Osteoblast (primary cell): ENCODE results near the gene NPR3. TPM values are rescaled to one million over a fixed set of nuclear protein-coding genes. Genes with fewer than 3 reads are reported as not detected.

Experiments
- DNase-seq: peaks from one replicate; pipeline ENCODE4 v3.0.0; 2011; ENCODE audit warnings: low spot score, mixed read lengths; ENCODE audit not compliant: insufficient read length; ENCODE audit errors: missing footprints
- H2AFZ ChIP-seq: 2 replicates; pipeline ENCODE4 v1.6.0; 2011; ENCODE audit warnings: mild to moderate bottlenecking, low read length
- H3K27ac ChIP-seq: 2 replicates; pipeline ENCODE4 v1.5.1; 2011; ENCODE audit warnings: mild to moderate bottlenecking, low read depth, low read length, moderate library complexity
- H3K27me3 ChIP-seq: 2 replicates; pipeline ENCODE4 v1.6.0; 2012; ENCODE audit warnings: mild to moderate bottlenecking, control low read depth, inconsistent platforms, low read length, moderate library complexity; ENCODE audit not compliant: insufficient read depth
- H3K36me3 ChIP-seq: 2 replicates; pipeline ENCODE4 v1.5.1; 2011; ENCODE audit warnings: mild to moderate bottlenecking, low read length, control low read depth, moderate library complexity; ENCODE audit not compliant: insufficient read depth
- H3K4me1 ChIP-seq: 2 replicates; pipeline ENCODE4 v1.5.1; 2011; ENCODE audit warnings: mild to moderate bottlenecking, low read length, control low read depth, moderate library complexity; ENCODE audit not compliant: insufficient read depth
- H3K4me2 ChIP-seq: 2 replicates; pipeline ENCODE4 v1.6.0; 2011; ENCODE audit warnings: mild to moderate bottlenecking, low read length; ENCODE audit not compliant: insufficient read depth
- H3K4me3 ChIP-seq: fragments of 200-600 bp; sonication (generic); 3 replicates; pipeline ENCODE4 v1.5.1; 2012; ENCODE audit warnings: mild to moderate bottlenecking, low read length, inconsistent platforms; ENCODE audit not compliant: insufficient read depth
- H3K79me2 ChIP-seq: 2 replicates; pipeline ENCODE4 v1.6.0; 2012; ENCODE audit warnings: mild to moderate bottlenecking, low read length, control low read depth, inconsistent platforms; ENCODE audit not compliant: insufficient read depth
- H3K9me3 ChIP-seq: 2 replicates; pipeline ENCODE4 v1.5.1; 2011; ENCODE audit warnings: low read depth, low read length, control low read depth
- H4K20me1 ChIP-seq: 2 replicates; pipeline ENCODE4 v1.6.0; 2012; ENCODE audit warnings: mild to moderate bottlenecking, low read length, control low read depth; ENCODE audit not compliant: insufficient read depth
- CTCF ChIP-seq: IDR thresholded peaks from 2 replicates; pipeline ENCODE4 v1.5.1; 2011; ENCODE audit warnings: mild to moderate bottlenecking, low read depth, low read length, moderate library complexity; ENCODE audit errors: extremely low read depth
- total RNA-seq: library from RNA; depleted of rRNA; stranded (reverse); fragments of >200 nt; gene quantifications from 2 replicates; pipeline ENCODE4 v1.2.3, GENCODE V29; 2012

Gene NPR3
- total RNA-seq, 1 donor: 92.3 TPM

GRCh38 chr5:32785611-32786254 lies 74.6 kb downstream of the NPR3 start:
- Histone ChIP-seq H4K20me1 (no peaks in the 10 kb centered on the region), H2AFZ (no peak overlapping the region), H3K4me3 (no peak overlapping the region), H3K27me3 (no peaks in the 10 kb centered on the region), H3K36me3 (peaks cover 53% of the 10 kb centered on the region), H3K4me1 (peaks cover 31% of the 10 kb centered on the region), H3K4me2 (peak overlapping the region; percentile 3), H3K9me3 (no peaks in the 10 kb centered on the region), H3K27ac (peak overlapping the region; percentile 47), H3K79me2 (no peaks in the 10 kb centered on the region)
- DNase-seq: no peak
- no peak for TF ChIP-seq CTCF

GRCh38 chr5:32786311-32786710 lies 75.2 kb downstream of the NPR3 start:
- Histone ChIP-seq H3K27ac (peak overlapping the region; percentile 47), H3K36me3 (peaks cover 51% of the 10 kb centered on the region), H3K4me1 (peaks cover 35% of the 10 kb centered on the region), H4K20me1 (no peaks in the 10 kb centered on the region), H2AFZ (no peak overlapping the region), H3K4me3 (no peak overlapping the region), H3K9me3 (no peaks in the 10 kb centered on the region), H3K79me2 (no peaks in the 10 kb centered on the region), H3K27me3 (no peaks in the 10 kb centered on the region), H3K4me2 (no peak overlapping the region)
- TF ChIP-seq CTCF: no peak
- DNase-seq: no peak

GRCh38 chr5:32790411-32790951 lies 79.4 kb downstream of the NPR3 start:
- DNase-seq: peak; percentile 44
- Histone ChIP-seq H3K4me2 (peak overlapping the region; percentile 10), H3K27me3 (no peaks in the 10 kb centered on the region), H3K27ac (peak overlapping the region; percentile 59), H4K20me1 (no peaks in the 10 kb centered on the region), H3K9me3 (no peaks in the 10 kb centered on the region), H3K36me3 (peaks cover 36% of the 10 kb centered on the region), H2AFZ (no peak overlapping the region), H3K79me2 (no peaks in the 10 kb centered on the region), H3K4me1 (peaks cover 27% of the 10 kb centered on the region), H3K4me3 (no peak overlapping the region)
- no peak for TF ChIP-seq CTCF

- no peaks in the 10 kb centered on the region for H3K79me2 ChIP-seq
- H2AFZ ChIP-seq: no peak overlapping the region
Observed at GRCh38 chr5:32791536-32792243, 80.6 kb downstream of the NPR3 start.

More at GRCh38 chr5:32791536-32792243, 80.6 kb downstream of the NPR3 start:
- Histone ChIP-seq H3K9me3 (no peaks in the 10 kb centered on the region), H3K4me1 (peaks cover 20% of the 10 kb centered on the region), H3K4me2 (no peak overlapping the region), H3K36me3 (peaks cover 35% of the 10 kb centered on the region), H4K20me1 (no peaks in the 10 kb centered on the region), H3K27ac (no peak overlapping the region), H3K4me3 (no peak overlapping the region), H3K27me3 (no peaks in the 10 kb centered on the region)
- no peak for TF ChIP-seq CTCF
- DNase-seq: peak; percentile 2
